GM12865 (cell line): ENCODE measurements around the gene VAC14.
"Not testable (repeated sequence)": the region's sequence is repeated elsewhere in the genome, so short reads cannot be mapped to it uniquely, and the experiment has no call there.

ENCODE experiments used
- DNase-seq: peaks from one replicate; pipeline ENCODE4 v3.0.0; 2010; ENCODE audit warnings: low read depth
- H3K4me3 ChIP-seq: 2 replicates; pipeline ENCODE4 v1.5.1; 2011; ENCODE audit warnings: mild to moderate bottlenecking, low read depth, low read length, control low read depth
- TF ChIP-seq, protein P1 (sequence below): IDR thresholded peaks from 2 replicates; pipeline ENCODE4 v1.5.1; 2011; ENCODE audit warnings: low read length, control low read depth, low read depth, inconsistent platforms; ENCODE audit not compliant: insufficient read depth; ENCODE audit errors: missing control alignments

Gene VAC14

DNA sequence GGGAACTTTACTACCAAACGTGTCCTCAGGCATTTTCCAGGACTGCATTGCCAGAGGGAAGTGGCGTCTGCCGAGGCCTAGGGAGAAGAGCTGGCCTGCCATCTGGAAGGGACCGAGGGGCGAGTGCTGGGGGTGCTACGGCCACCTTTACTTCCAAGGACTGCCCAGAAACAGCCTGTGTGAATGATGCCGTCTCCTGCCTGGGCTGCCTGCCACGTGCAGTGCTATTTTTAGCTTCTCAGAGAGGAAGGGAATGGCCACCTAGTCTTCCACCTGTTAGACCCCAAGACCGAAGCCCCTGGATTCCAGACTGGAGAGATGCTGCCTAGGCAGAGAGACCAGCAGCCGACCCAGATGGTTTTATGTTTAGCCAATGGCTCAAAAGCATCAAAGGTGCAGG is 57.2 kb downstream of the VAC14 start:
- DNase-seq: no peak
- TF ChIP-seq, protein P1, sequence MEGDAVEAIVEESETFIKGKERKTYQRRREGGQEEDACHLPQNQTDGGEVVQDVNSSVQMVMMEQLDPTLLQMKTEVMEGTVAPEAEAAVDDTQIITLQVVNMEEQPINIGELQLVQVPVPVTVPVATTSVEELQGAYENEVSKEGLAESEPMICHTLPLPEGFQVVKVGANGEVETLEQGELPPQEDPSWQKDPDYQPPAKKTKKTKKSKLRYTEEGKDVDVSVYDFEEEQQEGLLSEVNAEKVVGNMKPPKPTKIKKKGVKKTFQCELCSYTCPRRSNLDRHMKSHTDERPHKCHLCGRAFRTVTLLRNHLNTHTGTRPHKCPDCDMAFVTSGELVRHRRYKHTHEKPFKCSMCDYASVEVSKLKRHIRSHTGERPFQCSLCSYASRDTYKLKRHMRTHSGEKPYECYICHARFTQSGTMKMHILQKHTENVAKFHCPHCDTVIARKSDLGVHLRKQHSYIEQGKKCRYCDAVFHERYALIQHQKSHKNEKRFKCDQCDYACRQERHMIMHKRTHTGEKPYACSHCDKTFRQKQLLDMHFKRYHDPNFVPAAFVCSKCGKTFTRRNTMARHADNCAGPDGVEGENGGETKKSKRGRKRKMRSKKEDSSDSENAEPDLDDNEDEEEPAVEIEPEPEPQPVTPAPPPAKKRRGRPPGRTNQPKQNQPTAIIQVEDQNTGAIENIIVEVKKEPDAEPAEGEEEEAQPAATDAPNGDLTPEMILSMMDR: no peak
- H3K4me3 ChIP-seq: no peak overlapping the region

GRCh38 chr16:70742967-70743366 is 58.0 kb downstream of the VAC14 start:
- not testable (repeated sequence) for DNase-seq, H3K4me3 ChIP-seq

GRCh38 chr16:70741783-70742125 is 59.2 kb downstream of the VAC14 start:
- TF ChIP-seq, protein P1: no peak
- no peak overlapping the region for H3K4me3 ChIP-seq
- no peak for DNase-seq

DNA sequence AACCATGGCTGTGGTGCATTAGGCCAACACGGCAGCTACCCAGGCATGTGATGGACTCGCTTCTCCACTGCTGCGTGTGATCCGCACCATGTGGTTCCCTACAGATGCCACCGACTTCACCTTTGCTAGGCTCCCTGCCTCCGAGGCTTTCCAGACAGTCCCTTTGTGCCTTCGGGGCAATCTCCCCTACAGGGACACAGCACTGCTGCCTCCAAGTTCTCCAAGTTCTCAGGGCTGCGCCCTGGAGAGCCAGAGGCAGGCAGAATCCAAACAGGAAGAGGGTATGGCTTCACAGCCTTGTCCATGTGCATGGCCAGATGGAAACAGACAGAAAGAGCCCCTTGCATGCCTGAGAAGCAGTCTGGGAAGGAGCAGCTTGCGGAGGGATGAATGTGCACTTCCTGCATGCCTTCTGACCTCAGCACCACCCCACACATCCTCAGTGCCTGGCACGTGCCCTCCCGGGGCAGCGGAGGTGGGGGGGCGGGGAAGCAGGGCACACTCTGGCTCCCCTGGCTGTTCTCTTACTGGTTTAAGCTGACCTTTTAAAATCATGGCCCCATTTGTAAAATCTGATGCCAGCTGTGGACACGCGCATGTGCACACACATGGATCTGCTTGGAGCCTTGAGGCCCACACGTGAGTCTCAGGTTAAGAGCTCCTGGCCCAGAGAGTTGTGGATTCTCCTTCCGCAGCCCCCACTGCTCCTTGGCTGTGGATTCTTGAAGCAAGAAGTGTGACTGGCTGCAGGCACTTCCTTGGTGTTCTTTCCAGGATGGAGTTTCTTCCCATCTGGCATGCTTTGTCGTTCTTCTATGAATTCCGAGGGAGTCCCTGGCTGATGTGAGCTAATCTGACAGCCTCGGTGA is 59.8 kb downstream of the VAC14 start:
- TF ChIP-seq, protein P1: no peak
- H3K4me3 ChIP-seq: no peak overlapping the region
- DNase-seq: no peak

- no peak for DNase-seq
- H3K4me3 ChIP-seq: no peak overlapping the region
- TF ChIP-seq, protein P1: no peak
Measured at GRCh38 chr16:70740174-70740913, 60.6 kb downstream of the VAC14 start.

DNA sequence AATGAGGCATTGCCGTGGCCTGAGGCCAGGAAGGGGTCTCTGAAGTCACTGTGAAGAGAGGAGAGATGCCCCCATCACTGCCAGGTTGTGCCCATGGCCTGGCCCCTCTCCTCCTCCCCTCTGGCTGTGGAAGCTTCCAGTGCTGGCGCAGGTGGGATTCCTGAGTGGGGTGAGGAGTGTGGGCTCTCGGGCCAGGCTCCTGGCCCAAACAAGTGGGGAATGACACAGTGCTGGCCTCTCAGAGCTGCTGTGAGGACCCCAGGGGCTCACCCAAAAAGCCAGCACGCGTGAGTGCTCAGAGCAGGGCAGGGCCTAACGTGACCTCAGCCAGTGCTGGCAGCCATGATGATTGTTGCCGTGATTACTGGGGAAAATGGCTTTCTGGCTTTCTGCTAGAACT is 61.6 kb downstream of the VAC14 start:
- DNase-seq: no peak
- TF ChIP-seq, protein P1: no peak

GRCh38 chr16:70738083-70738977 is 62.6 kb downstream of the VAC14 start:
- TF ChIP-seq, protein P1: peak; percentile 57

More for the DNA sequence above, 61.6 kb downstream of the VAC14 start:
- no peak overlapping the region for H3K4me3 ChIP-seq

More at GRCh38 chr16:70738083-70738977, 62.6 kb downstream of the VAC14 start:
- H3K4me3 ChIP-seq: peak overlapping the region; percentile 27
- DNase-seq: peak; percentile 59
